ACHN (cell line): ENCODE results near the gene YRDC.

Experiments used
- DNase-seq: peaks from one replicate; pipeline ENCODE4 v3.0.0-alpha.2; 2015
- in situ Hi-C: cut with HindIII; loops from 2 replicates; pipeline ENCODE4 v1.10.0; 2017; ENCODE audit warnings: low sequenced_read_pairs, low pct_ligation_motif_present, low pct_unique_long_range_greater_than_20kb

YRDC gene, protein sequence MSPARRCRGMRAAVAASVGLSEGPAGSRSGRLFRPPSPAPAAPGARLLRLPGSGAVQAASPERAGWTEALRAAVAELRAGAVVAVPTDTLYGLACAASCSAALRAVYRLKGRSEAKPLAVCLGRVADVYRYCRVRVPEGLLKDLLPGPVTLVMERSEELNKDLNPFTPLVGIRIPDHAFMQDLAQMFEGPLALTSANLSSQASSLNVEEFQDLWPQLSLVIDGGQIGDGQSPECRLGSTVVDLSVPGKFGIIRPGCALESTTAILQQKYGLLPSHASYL

DNA sequence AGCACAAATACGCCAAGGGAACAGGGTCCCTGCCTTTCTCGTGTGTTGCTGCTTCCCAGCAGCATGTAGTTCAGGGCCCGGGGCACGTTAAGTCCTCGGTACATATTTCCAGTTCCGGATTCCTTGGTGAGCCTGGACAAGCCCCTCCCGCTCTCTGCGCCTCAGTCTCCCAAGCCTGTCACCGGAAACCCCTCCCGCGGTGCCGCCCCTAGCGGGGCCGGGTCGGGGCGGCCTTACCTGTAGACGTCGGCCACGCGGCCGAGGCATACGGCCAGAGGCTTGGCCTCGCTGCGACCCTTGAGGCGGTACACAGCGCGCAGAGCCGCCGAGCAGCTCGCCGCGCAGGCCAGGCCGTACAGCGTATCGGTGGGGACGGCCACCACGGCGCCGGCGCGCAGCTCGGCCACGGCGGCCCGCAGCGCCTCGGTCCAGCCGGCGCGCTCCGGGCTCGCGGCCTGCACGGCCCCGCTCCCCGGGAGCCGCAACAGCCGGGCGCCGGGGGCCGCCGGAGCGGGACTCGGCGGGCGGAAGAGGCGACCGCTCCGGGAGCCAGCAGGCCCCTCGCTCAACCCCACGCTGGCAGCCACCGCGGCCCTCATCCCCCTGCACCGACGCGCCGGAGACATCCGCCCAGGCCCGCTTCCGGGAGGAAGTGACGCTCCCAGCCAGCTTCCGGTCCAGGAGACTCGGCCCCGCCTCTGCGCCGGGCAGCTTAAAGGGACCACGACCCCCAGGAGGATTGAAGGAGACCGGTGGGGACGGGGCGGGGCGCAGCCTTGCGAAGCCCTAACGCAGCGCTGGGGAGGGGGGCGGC lies at the start of gene YRDC, which contains the start of gene C1orf122:
YRDC (minus strand) TSS at position 654 of the 814 bp plus-strand sequence; CDS start at position 626, 28 bp downstream.
C1orf122 (plus strand) TSS at position 236 of the 814 bp plus-strand sequence. CDS start 615 bp downstream, outside the sequence.
- in situ Hi-C loops = no loop called here
- DNase-seq = peak; percentile 91

DNA sequence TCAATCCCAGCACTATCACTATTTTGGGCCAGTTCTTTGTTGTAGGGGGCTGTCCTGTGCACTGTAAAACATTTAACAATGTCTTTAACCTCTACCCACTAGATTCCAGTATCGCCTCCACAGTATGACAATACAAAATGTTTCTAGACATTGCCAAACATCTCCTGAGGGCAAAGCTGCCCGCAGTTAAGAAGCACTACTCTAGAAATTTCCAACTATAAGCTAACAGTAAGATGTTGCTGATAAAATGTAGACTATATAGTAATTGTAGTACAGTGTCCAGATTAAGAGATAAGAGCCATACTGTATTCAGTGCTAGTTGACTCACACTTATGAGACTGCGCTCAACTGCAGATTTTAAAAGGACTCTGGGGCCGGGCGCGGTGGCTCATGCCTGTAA lies 46.4 kb upstream of the YRDC start:
- in situ Hi-C loops = no loop called here
- no peak for DNase-seq

DNA sequence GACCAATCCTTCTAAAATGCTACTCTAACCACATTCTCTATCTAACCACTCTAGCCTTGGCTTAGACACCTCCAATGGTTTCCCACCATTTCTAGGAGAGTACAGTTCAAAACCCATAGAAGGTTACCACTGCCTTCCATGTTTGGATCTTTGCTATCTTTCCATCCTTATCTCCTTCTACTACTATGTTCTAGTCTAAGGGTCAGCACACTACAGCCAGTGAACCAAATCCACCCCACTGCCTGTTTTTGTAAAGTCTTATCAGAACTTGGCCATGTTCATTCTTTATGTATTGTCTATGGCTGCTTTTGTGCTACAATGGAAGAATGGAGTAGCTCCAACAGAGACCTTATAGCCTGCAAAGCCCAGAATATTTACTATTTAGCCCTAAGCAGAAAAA lies 45.1 kb upstream of the YRDC start:
- no peak for DNase-seq
- in situ Hi-C loops = no loop called here

DNA sequence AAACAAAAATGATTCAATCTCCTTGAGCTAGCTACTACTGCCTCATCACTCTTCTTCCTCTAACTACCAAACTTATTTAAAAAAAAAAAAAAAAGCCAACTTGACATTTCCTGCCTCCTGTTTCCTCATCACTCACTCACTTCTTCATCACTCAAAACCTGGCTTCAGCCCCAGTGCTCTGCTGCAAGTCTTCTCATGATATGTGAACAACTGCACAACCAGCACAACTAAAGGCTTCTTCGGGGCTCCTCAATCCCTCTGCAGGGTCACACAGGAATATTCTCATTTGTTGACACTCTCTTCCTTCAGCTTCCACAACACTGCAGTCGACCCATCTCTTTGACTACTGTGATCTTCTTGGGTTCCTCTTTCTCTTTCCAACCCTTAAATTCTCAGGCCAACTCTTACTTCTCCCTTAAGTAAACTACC lies 43.8 kb upstream of the YRDC start:
- DNase-seq = no peak
- in situ Hi-C loops = no loop called here

DNA sequence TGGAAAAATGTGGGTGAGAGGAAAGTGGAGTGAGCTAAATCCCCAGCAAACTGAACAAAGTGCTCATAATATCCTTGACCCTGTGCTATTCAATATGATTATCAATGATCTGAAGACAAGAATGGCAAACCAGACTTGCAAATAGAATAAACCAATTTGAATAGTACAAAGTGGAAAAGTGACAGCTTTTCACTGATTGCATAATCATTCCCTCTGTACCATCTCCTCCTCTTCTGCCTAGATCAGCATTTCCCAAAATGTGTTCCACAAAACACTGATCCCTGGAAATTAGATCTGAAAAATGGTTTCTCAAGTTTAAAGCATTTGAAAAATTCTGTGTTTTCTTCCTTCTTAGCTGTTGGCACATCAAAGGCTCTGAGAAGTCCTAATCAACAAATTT lies 43.3 kb upstream of the YRDC start:
- in situ Hi-C loops = no loop called here
- no peak for DNase-seq

DNA sequence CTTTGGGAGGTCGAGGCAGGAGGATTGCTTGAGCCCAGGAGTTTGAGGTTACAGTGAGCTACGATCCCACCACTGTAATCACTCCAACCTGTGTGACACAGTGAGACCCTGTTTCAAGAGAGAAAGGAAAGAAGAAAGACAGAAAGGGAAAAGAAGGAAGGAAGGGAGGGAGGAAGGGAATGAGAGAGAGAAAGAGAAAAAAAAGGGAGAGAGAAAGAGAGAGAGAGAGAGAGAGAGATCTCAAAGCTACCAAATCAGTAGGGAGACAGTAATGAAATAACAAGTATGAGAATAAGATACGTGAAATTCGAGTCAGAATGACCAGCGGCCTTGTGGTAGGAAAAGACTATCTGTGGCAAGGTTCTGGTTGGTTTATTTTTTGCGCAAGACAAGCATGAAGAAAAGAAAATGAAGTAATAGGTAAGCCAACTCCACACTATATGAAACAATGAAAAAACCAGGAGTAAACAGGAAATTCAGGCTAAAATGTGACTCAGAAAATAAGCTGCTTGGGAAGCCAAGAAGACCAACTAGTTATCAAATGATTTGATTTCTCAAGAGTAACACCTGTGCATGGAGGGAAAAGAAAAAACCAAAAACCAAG lies 42.4 kb upstream of the YRDC start:
- peak; percentile 18 for DNase-seq
- in situ Hi-C loops = no loop called here

DNA sequence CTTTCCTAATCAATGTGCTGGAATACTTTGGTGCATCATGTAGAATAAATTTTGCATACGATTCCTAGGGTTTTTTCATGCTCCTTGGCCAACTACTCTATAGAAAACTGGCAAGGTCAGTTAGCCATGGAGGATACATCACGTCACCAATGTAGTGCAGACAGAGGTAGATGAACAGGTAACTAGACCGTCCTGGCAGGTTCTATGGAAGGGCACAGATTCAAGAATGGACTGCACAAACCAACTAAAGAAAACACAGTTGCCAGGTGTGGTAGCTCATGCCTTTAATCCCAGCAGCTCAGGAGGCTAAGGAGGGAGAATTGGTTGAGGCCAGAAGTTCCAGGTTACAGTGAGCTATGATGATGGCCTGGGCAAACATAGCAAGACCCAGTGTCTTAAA lies 41.5 kb upstream of the YRDC start:
- no peak for DNase-seq
- in situ Hi-C loops = no loop called here

DNA sequence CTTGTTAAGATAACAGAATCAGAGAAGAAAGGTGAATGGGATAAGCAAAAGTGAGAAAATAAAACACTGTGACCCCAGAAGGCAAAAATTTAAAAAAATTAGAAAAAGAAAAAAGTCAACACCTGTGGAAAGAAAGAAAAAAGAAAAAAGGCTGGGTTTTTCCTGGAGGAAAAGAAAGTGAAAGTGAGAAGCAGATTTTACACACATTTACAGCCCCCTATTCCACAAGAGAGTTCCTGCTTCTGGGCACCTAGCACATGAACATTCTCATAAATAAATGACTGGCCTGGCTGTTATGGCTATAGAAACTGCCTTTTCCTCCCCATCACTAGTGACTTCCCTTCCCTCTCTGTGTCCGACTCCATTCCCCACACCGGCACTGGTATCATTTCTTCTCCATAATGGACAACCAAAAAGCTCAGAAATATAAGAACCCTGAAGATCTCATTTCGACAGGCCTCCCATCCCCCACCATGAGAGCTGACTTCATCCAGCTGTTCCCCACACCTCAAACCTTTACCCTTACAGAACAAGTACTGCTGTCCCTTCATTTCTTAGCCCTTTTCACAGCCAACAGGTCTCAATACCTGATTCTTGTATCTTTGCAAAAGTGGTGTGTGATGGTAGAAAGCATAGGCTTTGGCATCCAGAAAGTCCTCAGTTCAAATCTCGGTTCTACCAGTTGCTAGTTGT lies 38.8 kb upstream of the YRDC start:
- DNase-seq = no peak
- in situ Hi-C loops = no loop called here

DNA sequence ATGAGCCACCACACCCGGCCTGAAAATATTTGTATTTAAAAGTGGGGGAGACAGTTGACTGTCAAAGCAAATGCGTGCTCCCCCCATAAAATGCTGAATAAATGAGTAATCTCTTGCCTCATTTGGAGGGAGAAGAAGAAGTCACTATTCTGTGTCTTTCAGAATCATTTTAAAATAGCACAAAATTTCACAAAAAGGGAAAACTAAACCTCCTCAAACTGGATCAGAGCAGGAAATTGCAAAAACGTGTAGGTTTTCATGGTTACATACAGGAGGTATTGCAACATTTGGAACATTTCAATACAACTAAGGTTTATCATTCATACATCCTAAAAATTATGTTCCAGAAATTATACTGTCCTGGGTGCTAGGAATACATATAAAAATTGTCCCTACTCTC lies 37.8 kb upstream of the YRDC start:
- in situ Hi-C loops = no loop called here
- DNase-seq = no peak

DNA sequence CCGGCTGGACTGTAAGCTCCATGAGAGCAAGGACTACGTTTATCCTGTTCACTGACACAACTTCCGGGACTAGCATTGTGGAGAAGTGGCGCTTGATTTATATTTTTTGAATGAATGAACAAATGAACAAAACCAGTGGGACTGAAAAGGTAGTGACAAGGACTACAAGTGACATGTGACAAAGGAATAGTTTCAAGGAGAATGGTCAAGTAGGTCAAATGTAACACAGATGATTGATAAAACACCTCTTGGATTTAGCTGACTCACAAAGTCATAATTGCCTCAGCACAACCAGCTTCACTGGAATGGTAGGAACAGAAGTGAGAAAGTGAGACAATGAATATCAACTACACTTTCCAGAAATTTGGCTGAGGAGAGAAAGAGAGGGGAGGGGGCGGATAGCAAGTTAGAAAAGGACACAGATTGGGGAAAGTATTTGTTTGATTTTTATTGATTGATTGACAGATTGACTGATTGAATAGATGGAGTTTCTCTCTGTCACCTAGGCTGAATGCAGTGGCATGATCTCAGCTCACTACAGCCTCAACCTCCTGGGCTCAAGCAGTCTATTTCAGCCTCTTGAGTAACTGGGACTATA lies 37.1 kb upstream of the YRDC start:
- DNase-seq = no peak
- in situ Hi-C loops = no loop called here

DNA sequence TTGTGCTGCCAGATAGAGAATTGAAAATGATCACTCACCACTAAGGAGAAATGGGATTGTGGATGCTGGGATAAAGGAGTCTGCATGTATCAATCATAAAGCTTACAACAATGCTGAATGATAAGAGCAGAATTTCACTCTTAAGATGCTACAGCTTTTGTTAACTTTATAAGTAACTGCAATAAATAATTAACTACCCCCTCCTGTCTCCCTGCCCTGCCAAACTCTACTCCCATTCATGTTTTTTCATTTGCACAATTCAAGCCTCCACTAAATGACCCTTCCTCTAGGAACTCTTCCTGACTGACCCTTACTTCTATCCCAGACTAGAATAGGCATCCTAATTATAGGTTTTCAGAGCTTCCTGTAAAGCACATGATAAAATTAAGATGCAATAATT lies 36.5 kb upstream of the YRDC start:
- in situ Hi-C loops = no loop called here
- DNase-seq = peak; percentile 39

DNA sequence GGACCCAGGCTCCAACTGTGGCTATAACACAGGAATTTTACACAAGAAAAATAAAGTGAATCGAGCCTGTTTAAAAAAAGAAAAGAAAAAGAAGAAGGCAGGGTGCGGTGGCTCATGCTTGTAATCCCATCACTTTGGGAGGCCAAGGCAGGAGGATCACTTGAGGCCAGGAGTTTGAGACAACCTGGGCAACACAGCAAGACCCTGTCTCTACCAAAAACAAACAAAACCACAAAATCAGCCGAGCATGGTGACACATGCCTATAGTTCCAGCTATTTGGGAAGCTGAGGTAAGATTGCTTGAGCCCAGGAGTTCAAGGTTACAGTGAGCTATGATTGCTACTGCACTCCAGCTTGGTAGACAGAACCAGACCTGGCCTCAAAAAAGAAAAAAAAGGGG lies 33.6 kb upstream of the YRDC start:
- no peak for DNase-seq
- in situ Hi-C loops = no loop called here

DNA sequence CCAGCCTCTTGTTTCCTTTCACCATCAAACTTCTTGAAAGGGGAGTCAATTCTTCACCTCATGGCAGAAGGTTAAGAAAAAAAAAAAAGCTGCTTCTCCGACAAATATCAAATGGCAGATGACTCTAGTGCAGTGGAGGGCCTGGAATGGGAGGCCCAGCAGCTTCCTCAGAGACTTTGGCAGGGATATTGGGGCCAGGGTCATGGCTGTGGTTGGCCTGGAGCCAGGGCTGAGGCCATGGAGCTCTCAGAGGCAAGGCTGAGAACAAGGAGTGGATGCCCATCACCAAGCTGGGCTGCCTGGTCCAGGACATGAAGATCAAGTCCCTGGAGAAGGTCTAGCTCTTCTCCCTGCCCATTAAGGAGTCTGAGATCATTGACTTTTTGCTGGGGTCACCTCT lies 32.7 kb upstream of the YRDC start:
- DNase-seq = no peak
- in situ Hi-C loops = no loop called here

DNA sequence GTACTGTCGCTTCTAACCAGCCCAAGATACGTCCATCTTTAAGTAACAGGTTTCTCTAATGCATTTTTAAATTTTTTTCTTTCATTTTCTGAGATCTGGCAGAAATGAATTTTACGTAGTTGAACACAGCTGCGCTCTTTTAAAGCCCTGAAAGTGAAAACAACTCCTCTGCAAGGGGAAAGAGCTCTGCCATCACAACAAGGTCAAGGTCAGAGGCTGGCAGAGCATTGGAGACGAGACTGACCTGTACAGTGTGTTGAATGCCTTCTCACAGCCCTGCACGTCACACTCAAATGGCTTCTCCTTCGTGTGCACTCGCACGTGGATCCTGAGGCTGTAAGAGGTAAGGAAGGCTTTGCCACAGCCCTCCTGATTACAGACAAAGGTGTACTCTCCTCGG lies 31.7 kb upstream of the YRDC start:
- no peak for DNase-seq
- in situ Hi-C loops = no loop called here

DNA sequence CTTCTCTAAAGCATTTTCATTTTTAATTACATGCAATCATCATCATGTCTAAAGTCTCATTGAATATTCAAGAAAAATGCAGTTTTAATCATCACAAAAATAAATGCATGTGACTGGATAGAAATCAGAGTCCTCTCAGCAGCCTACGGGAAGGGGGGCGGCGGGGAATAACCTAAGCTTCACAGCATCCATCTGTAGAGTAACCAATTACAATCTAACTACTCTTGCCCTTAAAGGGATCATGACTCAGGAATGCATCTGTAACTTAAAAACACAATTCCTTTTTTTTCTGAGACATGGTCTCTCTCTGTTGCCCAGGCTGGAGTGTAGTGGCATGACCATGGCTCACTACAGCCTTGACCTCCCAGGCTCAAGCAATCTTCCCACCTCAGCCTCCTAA lies 28.8 kb upstream of the YRDC start:
- no peak for DNase-seq
- in situ Hi-C loops = no loop called here

DNA sequence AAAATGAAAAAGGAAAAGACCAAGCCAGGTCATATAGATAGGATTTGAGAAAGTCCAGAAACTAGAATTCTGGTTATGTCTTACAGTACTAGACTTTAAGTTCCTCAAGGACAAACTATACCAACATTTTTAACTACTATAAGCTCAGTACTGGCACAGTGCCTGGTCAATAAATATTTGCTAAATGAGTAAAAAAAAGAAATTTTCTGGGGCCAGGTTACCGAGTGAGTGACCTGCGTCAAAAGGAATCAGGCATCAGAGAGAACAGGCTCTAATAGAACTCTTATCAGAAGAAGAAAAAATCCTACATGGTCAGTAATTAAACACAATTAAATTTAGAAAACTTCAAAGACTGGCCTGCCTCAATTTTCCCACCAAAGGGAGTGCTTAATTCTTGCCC lies 23.8 kb upstream of the YRDC start:
- in situ Hi-C loops = no loop called here
- DNase-seq = no peak

DNA sequence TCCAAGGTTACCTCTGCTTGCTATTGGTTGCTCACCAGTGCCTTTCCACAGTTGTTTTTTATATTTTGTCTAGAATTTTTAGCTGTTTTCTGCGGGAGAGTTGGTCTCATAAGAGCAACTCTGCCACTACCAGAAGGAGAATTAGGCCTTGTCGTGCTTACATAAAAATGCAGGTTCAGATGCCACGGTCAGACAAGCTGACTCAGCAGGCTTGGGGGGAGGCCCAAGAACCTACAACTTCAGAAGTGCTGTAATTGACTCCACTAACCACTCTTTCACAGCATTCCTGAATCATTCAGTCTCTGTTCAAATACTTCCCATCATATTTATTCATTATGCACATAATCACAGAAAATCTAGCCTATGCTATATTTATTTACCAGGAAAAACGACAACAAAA lies 23.1 kb upstream of the YRDC start:
- in situ Hi-C loops = no loop called here
- DNase-seq = no peak

DNA sequence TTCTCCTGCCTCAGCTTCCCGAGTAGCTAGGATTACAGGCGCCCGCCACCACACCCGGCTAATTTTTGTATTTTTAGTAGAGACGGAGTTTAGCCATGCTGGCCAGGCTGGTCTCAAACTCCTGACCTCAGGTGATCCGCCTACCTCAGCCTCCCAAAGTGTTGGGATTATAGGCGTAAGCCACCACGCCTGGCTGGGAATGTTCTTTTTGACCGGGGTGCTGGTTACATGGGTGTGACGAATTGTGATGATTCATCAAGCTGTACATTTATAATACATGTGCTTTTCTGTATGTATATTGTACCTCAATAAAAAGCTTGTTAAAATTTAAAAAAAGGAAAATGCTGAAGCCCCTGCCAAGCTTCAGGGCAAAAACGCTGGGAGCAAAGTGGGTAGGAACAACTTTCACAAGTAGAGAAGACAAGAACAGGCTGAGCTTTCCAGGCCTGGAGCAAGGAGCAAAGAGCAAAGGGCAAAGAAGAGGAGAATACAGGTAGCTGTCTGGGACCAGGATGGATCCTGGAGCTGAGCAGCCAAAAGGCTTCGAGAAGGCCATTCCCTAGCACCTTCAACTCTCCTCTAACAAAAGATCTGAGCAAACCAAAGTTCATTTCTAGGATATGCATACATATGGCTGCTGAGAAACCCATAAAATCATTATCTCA lies 20.5 kb upstream of the YRDC start:
- in situ Hi-C loops = no loop called here

More for the DNA sequence above, 20.5 kb upstream of the YRDC start:
- no peak for DNase-seq
